GM19468 (cell line): ENCODE results near the gene OSBPL2.

Source experiments
- ATAC-seq: cut with Tn5 transposase; IDR thresholded peaks from one replicate; pipeline ENCODE4 v1.9.1; 2021; ENCODE audit warnings: mild to moderate bottlenecking, moderate library complexity, moderate number of reproducible peaks; ENCODE audit not compliant: unreplicated experiment; ENCODE audit errors: extremely low read depth

Gene OSBPL2

DNA sequence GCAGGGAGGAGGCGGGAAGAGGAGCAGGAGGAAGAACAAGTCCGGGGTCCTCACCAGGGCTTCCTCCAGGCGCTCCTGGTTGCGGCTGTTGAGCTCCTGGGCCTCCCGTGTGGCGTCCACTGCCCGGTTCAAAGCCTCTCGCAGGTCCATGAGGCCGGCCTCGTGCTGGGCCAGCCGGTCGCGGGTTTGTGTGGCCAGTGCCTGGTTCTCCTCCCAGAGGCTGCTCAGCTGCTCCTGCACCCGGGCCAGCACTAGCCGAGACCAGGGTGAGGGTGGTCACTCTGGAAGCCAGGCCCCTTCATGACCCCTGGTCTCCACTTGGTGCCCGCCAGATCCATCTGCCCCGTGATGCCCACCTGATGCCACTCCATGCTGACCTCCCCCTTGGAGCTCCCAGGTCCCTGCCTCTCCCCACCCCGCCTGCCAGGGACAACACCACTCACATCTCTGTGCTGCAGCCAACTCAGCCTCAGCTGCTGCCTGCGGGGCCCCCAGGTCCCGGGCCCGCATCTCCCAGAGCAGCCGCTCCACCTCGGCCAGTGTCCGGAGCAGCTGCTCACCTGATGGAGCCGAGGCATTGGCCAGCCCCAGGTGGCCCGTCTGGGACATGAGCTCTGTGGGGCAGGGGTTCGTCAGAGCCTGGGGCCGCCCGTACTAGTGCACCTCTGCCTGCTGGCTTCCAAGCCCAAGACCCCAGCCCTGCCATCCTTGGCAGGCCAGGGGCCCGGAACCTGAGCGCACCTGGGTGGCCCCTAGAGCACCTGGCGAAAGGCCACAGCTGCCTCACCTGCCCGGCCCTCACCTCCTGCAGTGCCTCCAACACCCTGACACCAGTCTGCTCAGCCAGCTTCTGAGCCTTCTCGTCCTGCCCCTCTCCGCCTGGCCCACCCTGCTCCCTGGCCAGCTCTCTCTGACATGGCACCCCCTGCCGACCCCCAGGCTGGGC is 80.4 kb downstream of the OSBPL2 start:
- ATAC-seq = no peak

- ATAC-seq = no peak
Measured at GRCh38 chr20:62319346-62319909, 81.1 kb downstream of the OSBPL2 start.

DNA sequence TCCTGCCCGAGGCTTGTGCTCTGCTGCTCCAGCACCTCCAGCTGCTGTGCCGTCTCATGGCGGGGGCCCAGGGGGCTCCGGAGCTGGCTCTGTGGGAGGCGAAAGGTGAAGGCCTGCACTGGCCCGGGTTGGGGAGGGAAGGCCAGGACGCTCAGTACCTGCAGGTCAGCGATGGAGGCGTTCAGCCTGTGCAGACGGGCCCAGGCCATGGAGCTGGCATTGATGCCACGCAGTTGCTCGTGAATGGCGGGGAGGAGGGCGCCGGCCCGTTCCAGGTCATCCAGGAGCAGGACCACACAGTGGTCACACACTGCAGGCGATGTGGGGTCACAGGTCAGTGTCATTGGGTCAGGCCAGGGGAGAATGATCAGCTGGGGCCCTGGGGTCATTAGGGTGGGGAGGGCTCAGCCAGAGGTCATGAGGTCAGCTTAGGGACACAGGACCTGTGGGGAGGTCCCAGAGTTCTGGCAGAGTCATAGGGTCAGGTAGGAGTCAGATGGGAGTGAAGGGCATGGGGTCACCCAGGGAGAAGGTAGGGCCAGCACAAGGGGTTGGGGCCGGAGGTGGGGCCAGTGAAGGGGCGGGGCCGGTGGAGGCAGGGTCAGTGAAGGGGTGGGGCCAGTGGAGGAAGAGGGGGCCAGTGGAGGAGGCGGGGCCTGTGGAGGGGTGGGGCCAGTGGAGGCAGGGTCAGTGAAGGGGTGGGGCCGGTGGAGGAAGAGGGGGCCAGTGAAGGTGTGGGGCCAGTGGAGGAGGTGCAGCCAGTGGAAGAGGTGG is 82.4 kb downstream of the OSBPL2 start:
- ATAC-seq = no peak

- ATAC-seq = no peak
Measured at GRCh38 chr20:62321521-62321948, 83.2 kb downstream of the OSBPL2 start.

DNA sequence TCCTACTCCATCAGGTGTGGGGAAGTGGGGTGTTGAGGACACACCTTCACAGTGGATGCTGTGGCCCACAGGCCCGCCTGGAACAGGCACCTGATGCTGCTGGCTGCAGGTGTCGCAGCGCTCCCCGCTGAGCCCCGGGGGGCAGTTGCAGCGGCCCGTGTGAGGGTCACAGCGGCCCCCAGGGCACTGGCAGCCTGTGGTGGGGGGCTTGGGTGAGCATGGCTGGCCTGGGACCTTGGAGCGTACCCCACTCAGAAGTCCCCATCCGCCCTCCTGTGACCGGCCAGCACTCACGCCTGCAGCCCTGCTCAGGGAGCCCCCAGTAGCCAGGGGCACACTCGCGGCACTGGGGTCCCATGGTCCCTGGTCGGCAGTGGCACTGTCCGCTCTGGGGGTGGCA is 83.7 kb downstream of the OSBPL2 start:
- ATAC-seq = no peak

GRCh38 chr20:62322492-62323041 is 84.2 kb downstream of the OSBPL2 start:
- ATAC-seq = no peak

DNA sequence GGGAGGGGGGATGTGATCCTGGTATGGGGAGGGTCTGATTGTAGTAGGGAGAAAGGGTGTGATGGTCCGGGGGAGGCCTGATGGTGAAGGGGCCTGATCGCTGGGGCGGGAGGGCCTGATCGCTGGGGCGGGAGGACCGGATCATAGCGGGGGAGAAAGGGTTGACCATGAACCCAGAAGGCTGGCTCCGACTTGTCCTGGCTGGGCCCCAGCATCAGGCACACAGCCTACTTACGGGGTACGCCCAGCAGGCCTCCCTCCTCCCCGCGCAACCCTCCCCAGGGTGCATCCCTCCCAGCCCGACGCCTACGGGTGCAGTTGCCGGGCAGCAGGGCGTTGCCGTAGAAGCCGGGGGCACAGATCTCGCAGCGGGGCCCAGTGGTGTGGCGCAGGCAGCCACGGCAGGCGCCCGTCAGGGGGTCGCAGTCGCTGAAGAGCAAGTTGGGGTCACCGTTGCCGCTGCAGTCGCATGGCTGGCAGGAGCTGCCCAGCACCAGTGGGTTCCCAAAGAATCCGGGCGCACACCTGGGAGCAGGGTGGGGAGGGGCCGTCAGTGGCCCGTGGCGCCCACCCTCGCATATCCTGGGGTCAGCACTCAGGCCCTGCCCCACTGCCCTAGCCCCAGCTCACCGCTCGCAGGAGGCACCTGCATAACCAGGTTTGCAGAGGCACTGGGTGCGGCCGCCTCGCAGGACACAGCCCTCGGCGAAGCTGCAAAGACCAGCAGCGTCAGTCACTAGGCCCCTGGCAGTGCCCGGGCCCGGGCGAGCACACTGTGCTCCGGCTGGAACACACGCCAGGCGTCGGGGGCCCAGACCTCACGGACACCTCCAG is 85.0 kb downstream of the OSBPL2 start:
- no peak for ATAC-seq

GRCh38 chr20:62323980-62324906 is 85.9 kb downstream of the OSBPL2 start:
- ATAC-seq = no peak

- no peak for ATAC-seq
Measured at GRCh38 chr20:62325172-62325905, 87.0 kb downstream of the OSBPL2 start.

DNA sequence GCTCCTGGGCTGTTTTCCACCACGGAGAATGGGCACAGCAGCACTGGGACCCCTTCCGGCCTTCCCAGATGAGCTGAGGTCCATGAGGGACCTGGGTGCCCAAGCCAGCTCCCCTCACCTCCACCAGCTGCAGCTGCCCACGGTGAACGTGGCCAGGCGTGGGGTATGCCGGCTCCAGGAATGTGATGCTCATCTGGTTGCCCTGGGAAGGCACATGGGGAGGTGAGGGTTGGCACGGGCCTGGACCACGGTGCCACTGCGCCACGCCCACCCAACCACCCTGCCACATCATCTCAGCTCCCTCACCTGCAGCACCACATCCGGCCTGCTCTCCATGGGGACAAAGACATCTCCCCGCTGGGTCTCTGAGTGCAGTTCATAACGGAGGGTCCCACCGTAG is 88.2 kb downstream of the OSBPL2 start:
- ATAC-seq = no peak

DNA sequence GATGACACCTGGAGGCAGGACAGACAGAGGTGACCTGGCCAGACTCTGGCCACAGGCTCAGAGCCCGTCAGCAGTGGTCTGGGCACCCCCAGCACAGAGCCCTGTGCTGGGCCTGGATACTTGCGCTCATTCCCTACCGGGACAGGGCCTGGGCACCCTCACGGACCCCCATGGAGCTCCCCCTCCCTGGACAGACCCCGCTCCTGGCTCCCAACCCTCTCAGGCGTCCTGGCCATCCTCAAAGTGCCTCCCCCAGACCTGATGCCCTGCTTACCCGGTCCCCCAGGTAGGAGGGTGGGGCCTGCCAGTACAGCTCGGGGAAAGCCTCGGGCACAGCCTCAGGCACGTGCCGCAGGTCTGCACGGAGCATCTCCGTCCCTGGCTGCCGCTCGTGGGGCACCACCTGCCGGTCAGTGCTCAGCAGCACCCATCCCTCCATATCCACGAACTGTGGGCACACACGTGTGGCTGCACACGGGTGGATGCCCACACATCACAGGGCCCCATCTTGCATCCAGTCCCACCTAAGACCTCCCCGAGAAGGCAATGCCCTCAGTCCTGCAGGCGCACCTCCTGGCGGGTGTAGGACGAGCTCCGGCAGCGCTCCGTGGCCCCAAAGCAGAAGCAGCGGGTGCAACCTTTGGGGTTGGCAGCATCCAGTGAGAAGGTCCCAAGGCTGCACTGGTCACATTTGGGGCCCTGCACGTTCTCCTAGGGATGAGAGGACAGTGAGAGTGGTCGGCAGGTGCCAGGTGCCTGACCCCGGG is 88.8 kb downstream of the OSBPL2 start:
- no peak for ATAC-seq

DNA sequence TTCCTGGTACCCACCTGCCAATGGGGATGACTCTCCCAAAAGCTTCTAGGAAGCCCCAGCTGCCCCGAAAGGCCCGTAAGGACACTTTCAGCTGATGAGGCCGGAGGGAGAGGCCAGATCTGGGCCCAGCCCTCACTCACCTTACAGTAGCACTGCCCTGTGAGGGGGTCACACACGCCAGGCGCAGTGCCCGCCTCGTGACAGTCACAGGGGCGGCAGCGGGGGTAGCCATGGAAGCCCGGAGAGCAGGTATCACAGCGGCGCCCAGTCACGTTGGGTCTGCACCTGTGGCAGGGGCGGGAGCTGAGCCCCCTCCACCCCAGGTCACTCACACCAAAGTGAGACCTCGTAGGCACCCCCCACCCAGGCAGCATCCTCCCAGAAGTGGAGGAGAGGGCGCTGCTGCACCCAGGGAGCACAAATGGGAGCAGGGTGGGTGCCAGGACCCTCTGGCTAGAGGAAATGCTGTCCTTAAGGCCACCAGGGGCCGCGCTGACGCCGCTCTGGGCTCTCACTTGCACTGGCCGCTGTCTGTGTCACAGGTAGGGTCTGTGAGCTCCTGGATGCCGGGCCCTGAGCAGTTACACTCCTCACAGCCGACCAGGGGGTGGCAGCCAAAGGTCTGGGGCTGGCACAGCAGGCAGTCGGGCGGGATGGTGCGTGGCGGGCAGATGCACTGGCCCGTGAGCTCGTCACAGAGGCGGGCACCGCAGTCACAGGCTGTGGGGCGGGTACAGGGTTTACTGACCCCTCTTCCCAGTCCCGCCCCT is 89.6 kb downstream of the OSBPL2 start:
- ATAC-seq = no peak

GRCh38 chr20:62328684-62329388 is 90.5 kb downstream of the OSBPL2 start:
- ATAC-seq = no peak

GRCh38 chr20:62329389-62330377 is 91.4 kb downstream of the OSBPL2 start:
- no peak for ATAC-seq
